Measurements from ENCODE around the gene LRRC7. TPM values are rescaled to one million over a fixed set of nuclear protein-coding genes. Genes with fewer than 3 reads are reported as not detected.

Gene LRRC7
- total RNA-seq, 4 donors from 2014 or later, result 0.07 to 1.9 (median 0.62) TPM

DNA sequence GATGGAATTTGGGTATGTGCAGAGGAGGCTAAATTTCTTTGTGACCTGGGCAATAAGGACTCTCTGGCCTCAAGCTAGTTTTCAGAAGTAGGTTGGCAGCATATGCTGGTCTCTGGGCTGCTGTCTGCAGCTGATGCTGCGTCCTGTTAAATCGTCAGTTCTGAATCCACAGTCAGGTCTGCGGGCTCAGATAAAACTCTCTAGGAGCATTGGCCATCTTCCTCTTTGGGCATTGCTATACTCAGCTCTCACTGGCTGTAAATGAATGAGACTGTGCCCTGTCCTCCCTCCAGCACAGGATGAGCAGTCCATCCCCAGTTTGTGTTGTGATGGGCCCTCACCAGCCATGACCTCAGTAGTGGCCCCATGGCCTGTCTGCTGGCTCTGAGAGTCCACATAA lies 365.0 kb downstream of the LRRC7 start:
- no peak overlapping the region for H3K4me3 ChIP-seq
- no peaks in the 10 kb centered on the region for H3K27me3 ChIP-seq
- no peaks in the 10 kb centered on the region for H3K4me1 ChIP-seq
- WGBS, 2 donors (ENCODE audit: low coverage in 1 of 2), result 84 to 89% methylated on average over 3 of the region's 3 CpGs
- TF ChIP-seq POLR2A (IDR thresholded peaks at IDR 0.05), result no peak
- TF ChIP-seq, protein P1, sequence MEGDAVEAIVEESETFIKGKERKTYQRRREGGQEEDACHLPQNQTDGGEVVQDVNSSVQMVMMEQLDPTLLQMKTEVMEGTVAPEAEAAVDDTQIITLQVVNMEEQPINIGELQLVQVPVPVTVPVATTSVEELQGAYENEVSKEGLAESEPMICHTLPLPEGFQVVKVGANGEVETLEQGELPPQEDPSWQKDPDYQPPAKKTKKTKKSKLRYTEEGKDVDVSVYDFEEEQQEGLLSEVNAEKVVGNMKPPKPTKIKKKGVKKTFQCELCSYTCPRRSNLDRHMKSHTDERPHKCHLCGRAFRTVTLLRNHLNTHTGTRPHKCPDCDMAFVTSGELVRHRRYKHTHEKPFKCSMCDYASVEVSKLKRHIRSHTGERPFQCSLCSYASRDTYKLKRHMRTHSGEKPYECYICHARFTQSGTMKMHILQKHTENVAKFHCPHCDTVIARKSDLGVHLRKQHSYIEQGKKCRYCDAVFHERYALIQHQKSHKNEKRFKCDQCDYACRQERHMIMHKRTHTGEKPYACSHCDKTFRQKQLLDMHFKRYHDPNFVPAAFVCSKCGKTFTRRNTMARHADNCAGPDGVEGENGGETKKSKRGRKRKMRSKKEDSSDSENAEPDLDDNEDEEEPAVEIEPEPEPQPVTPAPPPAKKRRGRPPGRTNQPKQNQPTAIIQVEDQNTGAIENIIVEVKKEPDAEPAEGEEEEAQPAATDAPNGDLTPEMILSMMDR (IDR thresholded peaks at IDR 0.05), result no peak
- TF ChIP-seq POLR2AphosphoS5 (IDR thresholded peaks at IDR 0.05), result no peak
- H3K36me3 ChIP-seq, result no peaks in the 10 kb centered on the region
- H3K9me3 ChIP-seq, result no peaks in the 10 kb centered on the region
- no peak for ATAC-seq
- H3K27ac ChIP-seq, result no peak overlapping the region

DNA sequence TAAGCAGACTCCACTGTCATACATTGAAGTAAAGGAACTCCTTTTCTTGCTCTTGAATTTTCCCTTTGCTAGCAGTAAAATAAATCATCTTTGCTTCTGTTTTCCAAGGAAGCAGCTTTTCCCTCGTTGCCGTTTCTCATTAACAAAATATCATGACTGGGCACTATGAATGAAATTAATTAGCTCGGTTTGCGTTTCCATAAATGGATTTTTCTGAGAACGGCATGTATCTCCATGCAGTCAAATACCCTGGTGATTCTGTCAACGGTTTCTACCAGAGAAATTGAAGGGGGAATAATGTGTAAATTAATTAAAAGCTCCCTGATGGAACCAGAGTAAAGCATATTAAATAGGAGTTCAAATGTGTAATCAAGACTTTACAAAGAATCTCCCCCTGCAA lies 372.5 kb downstream of the LRRC7 start:
- TF ChIP-seq EP300 (IDR thresholded peaks at IDR 0.05) (no peak), POLR2AphosphoS5 (IDR thresholded peaks at IDR 0.05) (no peak)
- 72 to 82% methylated on average over 5 of the region's 6 CpGs for WGBS, 2 donors (ENCODE audit: low coverage in 1 of 2)
- no peaks in the 10 kb centered on the region for H3K4me1 ChIP-seq
- no peaks in the 10 kb centered on the region for H3K27me3 ChIP-seq
- no peak overlapping the region for H3K27ac ChIP-seq
- H3K36me3 ChIP-seq, result no peaks in the 10 kb centered on the region
- ATAC-seq, result no peak
- peaks cover 0 to 4% (median 0%) of the 10 kb centered on the region in 3 donors for H3K9me3 ChIP-seq
- H3K4me3 ChIP-seq, result no peak overlapping the region

DNA sequence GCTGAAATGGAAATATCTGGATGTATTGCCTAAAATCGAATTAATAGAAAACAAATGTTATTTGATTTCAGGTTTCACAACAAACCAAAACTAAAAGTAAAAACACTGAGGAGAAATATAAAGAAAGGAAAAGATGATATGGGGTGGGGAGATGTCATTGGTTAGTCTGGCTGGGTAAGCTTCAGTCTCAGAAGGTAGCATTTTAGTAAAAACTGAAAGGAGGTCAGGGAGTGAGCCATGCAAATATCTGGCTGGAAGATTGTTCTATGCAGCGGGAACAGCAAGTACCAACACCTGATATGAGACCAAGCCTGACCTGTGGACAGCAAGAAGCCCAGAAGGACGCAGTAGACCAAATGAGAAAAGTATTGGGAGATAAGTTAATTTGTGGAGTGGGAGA lies 373.1 kb downstream of the LRRC7 start:
- TF ChIP-seq, protein P1 (IDR thresholded peaks at IDR 0.05), result no peak
- TF ChIP-seq EP300 (IDR thresholded peaks at IDR 0.05) (no peak), POLR2A (IDR thresholded peaks at IDR 0.05) (no peak), POLR2AphosphoS5 (IDR thresholded peaks at IDR 0.05) (no peak)
- Histone ChIP-seq H3K27me3 (no peaks in the 10 kb centered on the region), H3K27ac (no peak overlapping the region), H3K36me3 (no peaks in the 10 kb centered on the region), H3K4me1 (no peaks in the 10 kb centered on the region), H3K4me3 (no peak overlapping the region), H3K9me3 (peaks cover 0 to 8% (median 0%) of the 10 kb centered on the region in 3 donors)
- WGBS, 2 donors (ENCODE audit: low coverage in 1 of 2), result 92 to 93% methylated on average over 3 of the region's 3 CpGs
- no peak for ATAC-seq

DNA sequence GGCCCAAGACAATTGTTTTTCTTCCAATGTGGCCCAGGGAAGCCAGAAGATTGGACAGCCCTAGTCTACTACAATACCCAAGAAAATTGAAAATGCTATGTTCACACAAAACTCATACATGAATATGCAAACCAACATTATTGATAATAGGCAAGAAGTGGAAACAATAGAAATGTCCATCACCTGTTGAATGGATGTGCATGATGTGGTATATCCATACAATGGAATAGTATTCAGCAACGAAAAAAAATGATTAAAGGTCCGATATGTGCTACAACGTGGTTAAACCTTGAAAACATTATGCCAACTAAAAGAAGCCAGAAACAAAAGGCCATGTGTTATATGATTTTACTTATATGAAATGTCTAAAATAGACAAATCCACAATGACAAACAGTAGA lies 375.3 kb downstream of the LRRC7 start:
- Histone ChIP-seq H3K4me1 (no peaks in the 10 kb centered on the region), H3K9me3 (peaks cover 0 to 12% (median 0%) of the 10 kb centered on the region in 3 donors), H3K4me3 (no peak overlapping the region), H3K27ac (no peak overlapping the region), H3K27me3 (no peaks in the 10 kb centered on the region), H3K36me3 (no peaks in the 10 kb centered on the region)
- no peak for TF ChIP-seq POLR2A (IDR thresholded peaks at IDR 0.05)
- no peak for TF ChIP-seq EP300 (IDR thresholded peaks at IDR 0.05)
- TF ChIP-seq POLR2AphosphoS5 (IDR thresholded peaks at IDR 0.05), result no peak
- TF ChIP-seq, protein P1 (IDR thresholded peaks at IDR 0.05), result no peak
- ATAC-seq, result no peak
- 76 to 93% methylated on average over 3 of the region's 3 CpGs for WGBS, 2 donors (ENCODE audit: low coverage in 1 of 2)

DNA sequence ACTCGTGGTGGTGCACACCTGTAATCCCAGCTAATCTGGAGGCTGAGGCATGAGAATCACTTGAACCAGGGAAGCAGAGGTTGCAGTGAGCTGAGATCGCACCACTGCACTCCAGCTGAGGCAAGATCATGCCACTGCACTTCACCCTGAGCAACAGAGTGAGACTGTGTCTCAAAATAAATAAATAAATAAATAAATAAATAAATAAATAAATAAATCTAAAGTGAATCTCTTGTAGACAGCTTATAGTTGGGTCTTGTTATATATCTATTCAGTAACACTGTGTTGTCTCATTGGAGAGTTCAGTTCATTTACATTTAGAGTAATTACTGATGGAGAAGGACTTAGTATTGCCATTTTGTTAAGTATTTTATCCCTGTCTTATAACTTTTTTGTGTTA lies 379.2 kb downstream of the LRRC7 start:
- 90 to 100% methylated on average over 1 to 2 of the region's 2 CpGs for WGBS, 2 donors (ENCODE audit: low coverage in 1 of 2)
- peaks cover 0 to 12% (median 0%) of the 10 kb centered on the region in 3 donors for H3K9me3 ChIP-seq
- no peaks in the 10 kb centered on the region for H3K27me3 ChIP-seq
- H3K4me3 ChIP-seq, result no peak overlapping the region
- no peaks in the 10 kb centered on the region for H3K36me3 ChIP-seq
- no peaks in the 10 kb centered on the region for H3K4me1 ChIP-seq
- H3K27ac ChIP-seq, result no peak overlapping the region
- no peak for ATAC-seq
- TF ChIP-seq POLR2AphosphoS5 (IDR thresholded peaks at IDR 0.05) (no peak), POLR2A (IDR thresholded peaks at IDR 0.05) (no peak)

DNA sequence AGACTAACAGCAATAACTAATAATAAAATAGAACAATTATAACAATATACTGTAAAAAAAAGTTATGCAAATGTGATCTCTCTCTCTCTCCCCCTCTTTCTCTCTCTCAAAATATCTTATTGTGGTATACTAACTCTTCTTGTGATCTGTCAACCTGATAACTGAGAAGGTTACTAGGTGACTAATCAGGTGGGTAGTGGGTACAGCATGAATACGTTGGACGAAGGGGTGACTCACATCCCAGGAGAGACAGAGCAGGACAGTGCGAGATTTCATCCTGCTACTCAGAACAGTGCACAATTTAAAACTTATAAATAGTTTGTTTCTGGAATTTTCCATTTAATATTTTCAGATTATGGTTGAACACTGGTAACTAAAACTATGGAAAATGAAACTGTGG lies 380.1 kb downstream of the LRRC7 start:
- no peaks in the 10 kb centered on the region for H3K4me1 ChIP-seq
- WGBS, 2 donors (ENCODE audit: low coverage in 1 of 2), result 75 to 84% methylated on average over 1 to 3 of the region's 3 CpGs
- peaks cover 0 to 12% (median 0%) of the 10 kb centered on the region in 3 donors for H3K9me3 ChIP-seq
- H3K4me3 ChIP-seq, result no peak overlapping the region
- no peaks in the 10 kb centered on the region for H3K27me3 ChIP-seq
- H3K27ac ChIP-seq, result no peak overlapping the region
- ATAC-seq, result no peak
- no peaks in the 10 kb centered on the region for H3K36me3 ChIP-seq
- no peak for TF ChIP-seq EP300 (IDR thresholded peaks at IDR 0.05)
- no peak for TF ChIP-seq POLR2A (IDR thresholded peaks at IDR 0.05)
- no peak for TF ChIP-seq POLR2AphosphoS5 (IDR thresholded peaks at IDR 0.05)

Measured in gastroesophageal sphincter (tissue), 4 donors.